ENCODE results near the gene NVL. TPM values are rescaled to one million over a fixed set of nuclear protein-coding genes. Genes with fewer than 3 reads are reported as not detected.
A peak's percentile ranks its signal among the peaks of the same experiment; 100 is the strongest.

The NVL gene
- total RNA-seq, 4 donors from 2014 or later, result 2.6 to 45.2 (median 28.9) TPM

DNA sequence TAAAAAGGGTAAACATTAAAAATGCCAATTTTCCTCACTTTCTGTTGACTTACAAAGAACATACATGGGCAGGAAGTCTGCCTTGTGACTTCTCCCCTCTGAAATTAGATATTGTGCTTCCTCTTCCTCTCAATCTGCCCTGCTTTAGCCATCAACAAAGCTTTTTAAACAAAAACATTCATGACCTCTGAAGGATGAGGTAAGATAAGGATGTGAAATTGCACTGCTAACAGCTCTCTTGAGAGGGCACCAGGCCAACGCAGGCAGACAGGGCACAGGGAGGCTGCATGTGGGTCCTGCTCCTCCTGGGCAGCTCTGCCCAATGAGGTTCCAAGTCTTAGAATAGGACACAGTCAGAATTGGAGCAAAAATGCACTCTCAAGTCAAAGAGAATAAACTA, 84.8 kb downstream of the NVL start:
- TF ChIP-seq POLR2A (IDR thresholded peaks at IDR 0.05) (no peak), CTCF (IDR thresholded peaks at IDR 0.05) (no peak)
- no peaks in the 10 kb centered on the region for H3K4me1 ChIP-seq
- no peaks in the 10 kb centered on the region for H3K27me3 ChIP-seq
- no peaks in the 10 kb centered on the region for H3K9me3 ChIP-seq
- DNase-seq, result peak in 1 of 2 donors; percentile 60
- H3K36me3 ChIP-seq, result no peaks in the 10 kb centered on the region
- peak overlapping the region in 1 of 2 donors; percentile 12 for H3K27ac ChIP-seq
- intact Hi-C loops (cut with DNase I; ENCODE audit: low total_unique reads), result no loop called here
- no peak overlapping the region for H3K4me3 ChIP-seq

GRCh38 chr1:224238756-224239155, 91.2 kb downstream of the NVL start:
- H3K9me3 ChIP-seq, result no peaks in the 10 kb centered on the region
- no peak overlapping the region for H3K27ac ChIP-seq
- intact Hi-C loops (cut with DNase I; ENCODE audit: low total_unique reads), result no loop called here
- TF ChIP-seq POLR2A (IDR thresholded peaks at IDR 0.05) (no peak), CTCF (IDR thresholded peaks at IDR 0.05) (no peak)
- no peaks in the 10 kb centered on the region for H3K4me1 ChIP-seq
- DNase-seq, result no peak
- no peaks in the 10 kb centered on the region for H3K27me3 ChIP-seq
- H3K4me3 ChIP-seq, result no peak overlapping the region
- H3K36me3 ChIP-seq, result no peaks in the 10 kb centered on the region

GRCh38 chr1:224238212-224238611, 91.8 kb downstream of the NVL start:
- no peaks in the 10 kb centered on the region for H3K36me3 ChIP-seq

GRCh38 chr1:224237119-224237881, 92.7 kb downstream of the NVL start:
- H3K27me3 ChIP-seq, result no peaks in the 10 kb centered on the region
- no peak overlapping the region for H3K27ac ChIP-seq
- H3K4me3 ChIP-seq, result no peak overlapping the region
- TF ChIP-seq POLR2A (IDR thresholded peaks at IDR 0.05) (no peak), CTCF (IDR thresholded peaks at IDR 0.05) (no peak)
- intact Hi-C loops (cut with DNase I; ENCODE audit: low total_unique reads), result no loop called here
- H3K36me3 ChIP-seq, result no peaks in the 10 kb centered on the region
- no peak for DNase-seq
- H3K4me1 ChIP-seq, result no peaks in the 10 kb centered on the region
- no peaks in the 10 kb centered on the region for H3K9me3 ChIP-seq

More at GRCh38 chr1:224238212-224238611, 91.8 kb downstream of the NVL start:
- H3K27me3 ChIP-seq, result no peaks in the 10 kb centered on the region
- TF ChIP-seq CTCF (IDR thresholded peaks at IDR 0.05) (no peak), POLR2A (IDR thresholded peaks at IDR 0.05) (no peak)
- H3K9me3 ChIP-seq, result no peaks in the 10 kb centered on the region
- no peak for DNase-seq
- no peak overlapping the region for H3K27ac ChIP-seq
- no peak overlapping the region for H3K4me3 ChIP-seq
- intact Hi-C loops (cut with DNase I; ENCODE audit: low total_unique reads), result no loop called here
- H3K4me1 ChIP-seq, result no peaks in the 10 kb centered on the region

DNA sequence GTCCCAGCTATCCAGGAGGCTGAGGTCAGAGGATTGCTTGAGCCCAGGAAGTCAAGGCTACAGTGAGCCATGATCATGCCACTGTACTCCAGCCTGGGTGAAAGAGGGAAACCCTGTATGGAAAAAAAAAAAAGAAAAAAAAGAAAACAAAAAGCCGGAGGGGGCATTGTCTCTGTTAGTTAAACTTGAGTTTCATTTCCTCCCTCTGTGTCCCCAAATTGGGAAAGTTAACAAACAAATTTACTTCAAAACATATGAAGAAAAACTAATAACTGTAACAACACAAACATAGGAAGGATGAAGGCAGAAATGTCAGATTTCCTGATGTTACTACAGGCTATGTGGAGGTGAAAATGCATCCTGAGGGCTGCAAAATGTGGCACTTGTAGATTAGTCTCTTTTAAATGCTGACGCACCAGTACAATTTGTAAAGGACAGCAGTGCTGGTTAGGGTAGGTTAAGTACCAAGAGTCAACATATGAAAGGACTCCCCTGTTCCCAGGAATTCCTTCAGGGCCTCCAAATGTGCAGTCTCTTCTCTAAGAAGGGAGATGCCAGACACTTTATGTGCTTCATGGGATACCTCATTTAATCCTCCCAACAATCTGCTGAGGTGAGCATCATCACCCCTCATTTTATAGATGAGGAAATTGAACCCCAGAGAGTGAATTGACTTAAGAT, 94.0 kb downstream of the NVL start:
- H3K9me3 ChIP-seq, result no peaks in the 10 kb centered on the region
- intact Hi-C loops (cut with DNase I; ENCODE audit: low total_unique reads), result no loop called here
- no peaks in the 10 kb centered on the region for H3K27me3 ChIP-seq
- H3K36me3 ChIP-seq, result no peaks in the 10 kb centered on the region
- TF ChIP-seq CTCF (IDR thresholded peaks at IDR 0.05), result no peak
- TF ChIP-seq POLR2A (IDR thresholded peaks at IDR 0.05), result no peak
- H3K27ac ChIP-seq, result no peak overlapping the region
- no peak for DNase-seq
- H3K4me1 ChIP-seq, result no peaks in the 10 kb centered on the region
- H3K4me3 ChIP-seq, result no peak overlapping the region

Data from uterus (tissue), 4 donors.